CD4-positive, alpha-beta T cell treated with Interleukin-15 for 4 hours (primary cell): ENCODE measurements around the gene ADIPOR2.

ENCODE experiments used
- DNase-seq: peaks from one replicate; pipeline ENCODE4 v3.0.0-alpha.2; 2020; ENCODE audit warnings: low spot score

ADIPOR2 gene

GRCh38 chr12:1800401-1801302, 109.8 kb downstream of the ADIPOR2 start:
- DNase-seq = no peak

GRCh38 chr12:1801303-1801975, 110.6 kb downstream of the ADIPOR2 start:
- DNase-seq = no peak

- no peak for DNase-seq
Observed at GRCh38 chr12:1803736-1804135, 112.9 kb downstream of the ADIPOR2 start.

GRCh38 chr12:1804545-1805332, 113.9 kb downstream of the ADIPOR2 start:
- peak; percentile 89 for DNase-seq

GRCh38 chr12:1805441-1806081, 114.7 kb downstream of the ADIPOR2 start:
- DNase-seq = no peak

GRCh38 chr12:1806301-1807086, 115.6 kb downstream of the ADIPOR2 start:
- DNase-seq = no peak

- DNase-seq = no peak
Observed at GRCh38 chr12:1807087-1807860, 116.4 kb downstream of the ADIPOR2 start.

- DNase-seq = no peak
Observed at GRCh38 chr12:1808036-1808797, 117.3 kb downstream of the ADIPOR2 start.

- DNase-seq = no peak
Observed at GRCh38 chr12:1808798-1809480, 118.1 kb downstream of the ADIPOR2 start.

GRCh38 chr12:1809591-1810190, 118.8 kb downstream of the ADIPOR2 start:
- DNase-seq = no peak

- DNase-seq = no peak
Observed at GRCh38 chr12:1810201-1810930, 119.5 kb downstream of the ADIPOR2 start.

GRCh38 chr12:1810931-1811280, 120.0 kb downstream of the ADIPOR2 start:
- DNase-seq = no peak

- DNase-seq = peak; percentile 31
Observed at GRCh38 chr12:1811281-1811947, 120.5 kb downstream of the ADIPOR2 start.

- no peak for DNase-seq
Observed at GRCh38 chr12:1811948-1812291, 121.0 kb downstream of the ADIPOR2 start.

GRCh38 chr12:1812650-1813302, 121.9 kb downstream of the ADIPOR2 start:
- DNase-seq = no peak

GRCh38 chr12:1814266-1814665, 123.4 kb downstream of the ADIPOR2 start:
- DNase-seq = no peak

- DNase-seq = no peak
Observed at GRCh38 chr12:1815108-1815507, 124.2 kb downstream of the ADIPOR2 start.
